Smooth muscle cell (in vitro differentiated cells): Measurements from ENCODE around the gene LINC00632. TPM values are rescaled to one million over a fixed set of nuclear protein-coding genes. Genes with fewer than 3 reads are reported as not detected.
A peak's percentile ranks its signal among the peaks of the same experiment; 100 is the strongest.

Experiments
- DNase-seq: peaks from one replicate; lab custom pipeline; 2025; ENCODE audit not compliant: unreplicated experiment; lab: John Stamatoyannopoulos, UW
- H2AFZ ChIP-seq: fragments of 200-600 bp; sonication (generic); 2 replicates; pipeline ENCODE4 v1.6.0; 2016; ENCODE audit warnings: antibody characterized with exemption, low read depth, mild to moderate bottlenecking
- H3F3A ChIP-seq: fragments of 200-600 bp; sonication (generic); 2 replicates; pipeline ENCODE4 v1.6.0; 2017; ENCODE audit warnings: antibody characterized with exemption, low read depth
- H3K27ac ChIP-seq: fragments of 200-600 bp; sonication (generic); 2 replicates; pipeline ENCODE4 v1.5.1; 2016; ENCODE audit warnings: low read depth, mild to moderate bottlenecking
- H3K27me3 ChIP-seq: fragments of 200-600 bp; sonication (generic); 2 replicates; pipeline ENCODE4 v1.6.1; 2016; ENCODE audit warnings: low read depth, mild to moderate bottlenecking
- H3K36me3 ChIP-seq: fragments of 200-600 bp; sonication (generic); 2 replicates; pipeline ENCODE4 v1.5.1; 2016; ENCODE audit warnings: low read depth
- H3K4me1 ChIP-seq: fragments of 200-600 bp; sonication (generic); 2 replicates; pipeline ENCODE4 v1.5.1; 2016; ENCODE audit warnings: low read depth
- H3K4me2 ChIP-seq: fragments of 200-600 bp; sonication (generic); 2 replicates; pipeline ENCODE4 v1.6.0; 2016; ENCODE audit warnings: mild to moderate bottlenecking
- H3K4me3 ChIP-seq: fragments of 200-600 bp; sonication (generic); 2 replicates; pipeline ENCODE4 v1.5.1; 2016; ENCODE audit warnings: mild to moderate bottlenecking
- H3K79me2 ChIP-seq: fragments of 200-600 bp; sonication (generic); 2 replicates; pipeline ENCODE4 v1.6.0; 2016; ENCODE audit warnings: low read depth, mild to moderate bottlenecking
- H3K9ac ChIP-seq: fragments of 200-600 bp; sonication (generic); 2 replicates; pipeline ENCODE4 v1.6.0; 2016; ENCODE audit warnings: low read depth
- H3K9me3 ChIP-seq: fragments of 200-600 bp; sonication (generic); replicated peaks from 2 replicates; pipeline ENCODE4 v1.5.1; 2016; ENCODE audit warnings: low read depth
- H4K20me1 ChIP-seq: fragments of 200-600 bp; sonication (generic); 2 replicates; pipeline ENCODE4 v1.6.0; 2016; ENCODE audit warnings: low read depth
- CTCF ChIP-seq: fragments of 200-600 bp; sonication (generic); IDR thresholded peaks from 2 replicates; pipeline ENCODE4 v1.5.1; 2017; ENCODE audit warnings: borderline replicate concordance, mild to moderate bottlenecking, antibody characterized with exemption; ENCODE audit not compliant: insufficient read depth, poor library complexity, severe bottlenecking
- WGBS: methylation state at CpG from one replicate; pipeline ENCODE4 v1.1.7; 2016; ENCODE audit warnings: low lambda C conversion rate; 5-methylcytosine and 5-hydroxymethylcytosine counted together
- polyA plus RNA-seq: library from polyadenylated mRNA; unstranded; fragments of >200 nt; fragmentation: Nextera tagmentation; extraction: Ambion mirVana; gene quantifications from 2 replicates; pipeline ENCODE4 v1.2.1, GENCODE V29; 2016
- total RNA-seq: library from RNA; depleted of rRNA; stranded (reverse); fragments of >200 nt; gene quantifications from 2 replicates; pipeline ENCODE4 v1.2.3, GENCODE V29; 2014

Gene LINC00632
- total RNA-seq: 770 and 905 TPM in 2 replicates
- polyA plus RNA-seq: 109 and 121 TPM in 2 replicates

- H3K9me3 ChIP-seq: no peaks in the 10 kb centered on the region
- H4K20me1 ChIP-seq: no peaks in the 10 kb centered on the region
- peaks cover 5% of the 10 kb centered on the region for H3K4me1 ChIP-seq
- H3K9ac ChIP-seq: peak within 1 kb of the TSS; percentile 73
- H3K36me3 ChIP-seq: no peaks in the 10 kb centered on the region
- H2AFZ ChIP-seq: no peak within 1 kb of the TSS
- no peak for TF ChIP-seq CTCF
- peaks cover 15% of the 10 kb centered on the region for H3K79me2 ChIP-seq
- no peak for DNase-seq
- peaks cover 2% of the 10 kb centered on the region for H3F3A ChIP-seq
- H3K27ac ChIP-seq: peak within 1 kb of the TSS; percentile 97
- peak within 1 kb of the TSS; percentile 84 for H3K4me2 ChIP-seq
- no peaks in the 10 kb centered on the region for H3K27me3 ChIP-seq
- WGBS: 45% methylated on average over 3 of the region's 3 CpGs
- peak within 1 kb of the TSS; percentile 50 for H3K4me3 ChIP-seq
These were observed at the start of gene LINC00632 for GRCh38 chrX:140709421-140709846. LINC00632 (plus strand) TSS chrX:140709759.

DNA sequence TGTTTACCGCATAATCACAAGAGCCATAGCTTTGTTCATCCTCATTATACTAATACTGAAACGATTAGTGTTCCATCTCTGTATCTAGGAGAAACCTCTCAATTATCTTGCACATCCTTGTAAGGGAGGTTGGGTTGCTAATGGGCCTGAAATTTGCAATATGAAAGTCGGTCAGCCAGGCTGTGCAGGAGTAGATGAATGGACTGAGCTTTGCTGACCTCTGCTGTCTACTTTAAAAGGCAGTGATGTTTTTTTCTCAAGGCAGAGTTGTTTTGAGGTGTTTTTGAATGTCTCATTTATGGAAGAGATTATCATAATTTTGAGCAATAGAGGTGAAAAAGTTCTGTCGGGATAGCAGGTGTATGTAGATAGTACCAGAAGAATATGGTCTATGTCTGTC, 47.9 kb upstream of the LINC00632 start:
- Histone ChIP-seq H3K4me1 (no peaks in the 10 kb centered on the region), H3F3A (no peaks in the 10 kb centered on the region), H3K9ac (no peak overlapping the region), H3K36me3 (no peaks in the 10 kb centered on the region), H3K27ac (no peak overlapping the region), H3K4me2 (no peak overlapping the region), H3K27me3 (no peaks in the 10 kb centered on the region), H2AFZ (no peak overlapping the region), H3K79me2 (no peaks in the 10 kb centered on the region), H3K4me3 (no peak overlapping the region), H4K20me1 (no peaks in the 10 kb centered on the region), H3K9me3 (no peaks in the 10 kb centered on the region)
- WGBS: 62% methylated on average over 4 of the region's 4 CpGs
- no peak for DNase-seq
- TF ChIP-seq CTCF: peak; percentile 28

GRCh38 chrX:140664939-140665338, 44.6 kb upstream of the LINC00632 start:
- H3K9me3 ChIP-seq: no peaks in the 10 kb centered on the region
- H3K36me3 ChIP-seq: no peaks in the 10 kb centered on the region
- H4K20me1 ChIP-seq: no peaks in the 10 kb centered on the region
- no peaks in the 10 kb centered on the region for H3K4me1 ChIP-seq
- 48% methylated on average over 3 of the region's 3 CpGs for WGBS
- no peak overlapping the region for H3K27ac ChIP-seq
- no peaks in the 10 kb centered on the region for H3K79me2 ChIP-seq
- DNase-seq: no peak
- no peak overlapping the region for H3K4me2 ChIP-seq
- H3K9ac ChIP-seq: no peak overlapping the region
- H3K4me3 ChIP-seq: no peak overlapping the region
- no peaks in the 10 kb centered on the region for H3F3A ChIP-seq
- H2AFZ ChIP-seq: no peak overlapping the region
- peak; percentile 36 for TF ChIP-seq CTCF
- H3K27me3 ChIP-seq: no peaks in the 10 kb centered on the region
